HG03066 (cell line): ENCODE data around the gene OAF.
"Not testable (repeated sequence)": the region's sequence is repeated elsewhere in the genome, so short reads cannot be mapped to it uniquely, and the experiment has no call there.

ENCODE experiments used
- ATAC-seq: cut with Tn5 transposase; IDR thresholded peaks from one replicate; pipeline ENCODE4 v1.9.1; 2021; ENCODE audit warnings: low read depth; ENCODE audit not compliant: unreplicated experiment

The OAF gene

DNA sequence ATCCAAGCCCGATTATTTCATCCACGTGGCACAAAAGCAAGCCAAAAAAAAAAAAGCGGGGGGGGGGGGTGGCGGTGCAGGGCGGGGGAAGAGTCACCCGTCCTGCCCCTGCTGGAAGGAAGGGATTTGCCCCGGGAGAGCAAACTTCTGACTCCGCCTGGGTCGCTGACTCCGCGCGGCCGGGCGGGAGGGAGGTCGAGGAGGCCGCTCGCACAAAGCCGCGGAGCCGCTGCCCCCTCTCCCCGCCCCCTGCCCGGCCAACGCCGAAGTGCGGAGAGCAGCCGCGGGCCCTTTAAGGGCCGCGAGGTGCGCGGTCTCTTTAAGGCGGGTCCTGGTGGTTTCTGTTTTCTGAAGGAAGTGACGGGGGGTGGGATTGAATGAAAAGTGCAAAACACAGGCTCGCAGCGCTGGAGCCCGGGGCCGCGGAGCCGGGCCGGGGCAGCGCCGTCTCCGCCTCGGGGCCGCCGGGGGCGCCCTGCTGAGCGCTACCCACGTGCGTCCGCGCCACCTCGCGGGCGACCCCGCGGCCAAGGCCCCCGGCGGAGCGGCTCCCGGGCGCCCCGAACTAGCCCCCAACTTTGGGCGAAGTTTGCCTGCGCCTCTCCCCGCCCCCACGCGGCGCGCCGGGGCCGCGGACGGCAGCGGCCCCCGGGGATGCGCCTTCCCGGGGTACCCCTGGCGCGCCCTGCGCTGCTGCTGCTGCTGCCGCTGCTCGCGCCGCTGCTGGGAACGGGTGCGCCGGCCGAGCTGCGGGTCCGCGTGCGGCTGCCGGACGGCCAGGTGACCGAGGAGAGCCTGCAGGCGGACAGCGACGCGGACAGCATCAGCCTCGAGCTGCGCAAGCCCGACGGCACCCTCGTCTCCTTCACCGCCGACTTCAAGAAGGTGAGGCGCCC lies at the start of gene OAF:
Gene OAF (plus strand): TSS at position 407 of the 896 bp plus-strand sequence. CDS start 248 bp downstream, at position 655.
- ATAC-seq: peak; percentile 73

DNA sequence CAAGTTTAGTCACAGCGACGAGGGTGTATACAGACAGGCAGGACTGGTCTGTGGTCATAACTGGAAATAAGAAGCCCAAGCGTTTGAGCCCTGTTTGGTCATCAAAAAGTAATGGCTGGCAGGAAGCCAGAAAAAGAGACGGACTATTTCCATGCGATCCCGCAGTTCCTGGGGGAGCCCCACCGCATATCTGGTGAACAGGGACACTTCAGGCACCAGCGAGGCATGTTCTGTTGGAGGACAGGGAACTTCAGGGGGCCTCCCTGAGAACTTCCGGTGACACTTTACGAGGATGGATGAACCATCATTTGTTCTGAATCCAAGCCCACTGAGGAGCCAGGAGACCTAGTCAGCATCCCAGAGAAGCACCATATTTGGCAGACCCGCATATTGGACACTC lies 43.2 kb upstream of the OAF start:
- ATAC-seq: no peak

DNA sequence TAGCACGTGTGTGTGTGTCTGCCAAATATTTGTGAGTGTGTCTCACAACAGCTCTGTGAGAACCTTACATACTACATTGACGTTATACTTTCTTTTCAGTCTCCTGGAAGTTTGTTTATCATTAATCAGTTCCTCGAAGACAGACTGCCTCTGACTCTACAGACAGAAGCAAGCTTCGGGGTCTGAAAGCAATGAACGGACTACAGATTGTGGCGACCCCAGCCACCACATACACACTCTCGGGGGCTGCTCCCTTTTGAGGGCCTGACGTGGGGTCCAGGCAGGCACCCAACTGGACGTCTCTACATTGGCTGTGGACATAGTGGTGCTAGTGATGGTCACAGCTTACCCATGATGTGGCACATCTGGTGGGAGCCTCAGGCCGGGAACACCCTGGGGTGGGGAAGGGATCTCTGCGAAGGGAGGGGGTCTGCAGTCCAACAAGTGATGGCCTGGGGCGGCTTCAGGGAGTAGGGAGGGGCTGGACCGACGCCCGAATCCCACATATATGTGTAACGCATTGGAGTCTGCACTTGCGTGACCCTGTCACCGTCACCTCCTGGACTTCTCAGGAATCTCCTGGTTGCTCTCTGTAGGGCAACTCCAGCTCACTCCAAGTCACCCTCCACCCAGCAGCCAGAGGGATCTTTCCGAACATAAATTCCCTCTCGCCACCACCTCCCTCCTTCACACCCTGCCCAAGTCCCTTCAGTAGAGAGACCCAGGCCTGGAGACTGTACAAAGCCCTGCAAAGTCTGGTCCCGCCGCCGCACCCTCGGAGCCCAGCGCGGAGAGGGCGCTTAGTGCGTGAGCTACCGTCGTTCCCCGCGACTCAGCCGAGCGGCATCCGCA lies 42.5 kb upstream of the OAF start:
- no peak for ATAC-seq

DNA sequence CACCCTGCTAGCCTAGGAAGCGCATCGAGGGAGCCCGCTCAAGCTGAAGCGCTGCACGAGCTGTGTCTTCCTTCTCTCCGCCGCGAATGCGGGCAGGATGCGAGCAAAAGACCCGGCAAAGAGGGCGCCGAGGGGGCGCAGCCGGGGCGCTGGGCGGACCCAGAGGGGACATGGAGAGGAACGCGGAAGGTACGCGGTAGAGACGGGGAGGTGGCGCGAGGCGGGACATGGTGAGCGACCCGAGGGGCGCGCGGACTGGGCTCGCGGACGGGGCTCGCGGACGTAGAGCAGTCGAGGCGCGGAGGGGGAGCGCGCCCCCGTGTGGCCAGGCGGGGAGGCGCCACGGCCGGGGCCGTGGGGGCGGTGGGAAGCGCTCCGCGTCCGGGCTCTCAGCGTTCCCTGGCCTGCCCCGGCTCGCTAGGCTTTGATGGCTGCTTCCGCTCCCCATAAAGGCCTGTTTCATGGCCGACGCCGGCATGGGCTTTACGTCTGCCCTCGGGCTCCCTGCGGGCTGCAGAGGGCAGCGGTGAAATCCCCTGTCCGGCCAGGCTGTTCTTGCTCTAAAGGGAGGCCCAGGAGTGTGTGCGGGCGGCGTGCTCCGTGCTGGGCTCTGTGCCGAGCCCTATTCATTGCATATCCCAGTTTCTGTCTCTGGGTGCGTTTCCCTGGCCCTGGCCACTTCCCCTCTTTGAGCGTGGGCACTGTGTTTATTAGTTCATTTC lies 41.7 kb upstream of the OAF start:
- ATAC-seq: no peak

DNA sequence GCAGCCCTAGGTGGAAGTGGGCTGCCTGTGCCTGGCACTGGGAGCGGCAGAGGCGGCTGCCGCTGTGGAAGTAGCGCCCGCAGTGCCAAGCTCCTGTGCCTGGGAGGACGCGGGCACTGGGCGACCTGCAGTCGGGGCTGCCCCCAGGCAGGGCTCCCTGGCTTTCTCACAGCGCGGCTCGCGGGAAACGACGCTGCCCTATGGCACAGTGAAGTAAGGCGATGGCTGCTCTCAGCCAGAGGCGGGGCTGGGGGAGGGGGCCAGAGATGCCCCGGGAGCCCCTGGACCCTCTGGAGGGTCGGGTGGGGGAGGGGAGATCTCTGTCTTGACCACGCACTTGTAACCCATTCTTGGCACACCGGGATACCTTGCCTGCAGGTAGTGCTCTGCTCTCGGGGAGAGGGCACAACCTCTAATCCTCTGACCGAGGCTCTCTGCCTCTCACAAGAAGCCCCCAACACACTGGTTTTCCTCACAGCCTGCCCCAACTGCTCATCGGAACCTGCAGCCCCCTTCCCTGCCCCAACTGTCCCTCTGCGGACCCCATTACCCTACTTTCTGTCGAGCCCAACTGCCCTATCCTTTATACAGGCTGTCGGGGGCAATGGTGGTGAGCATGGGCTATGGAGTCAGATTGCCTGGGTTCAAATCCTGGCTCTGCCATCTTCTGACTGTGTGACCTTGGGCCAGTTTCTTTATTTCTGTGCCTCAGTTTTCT lies 40.7 kb upstream of the OAF start:
- no peak for ATAC-seq

DNA sequence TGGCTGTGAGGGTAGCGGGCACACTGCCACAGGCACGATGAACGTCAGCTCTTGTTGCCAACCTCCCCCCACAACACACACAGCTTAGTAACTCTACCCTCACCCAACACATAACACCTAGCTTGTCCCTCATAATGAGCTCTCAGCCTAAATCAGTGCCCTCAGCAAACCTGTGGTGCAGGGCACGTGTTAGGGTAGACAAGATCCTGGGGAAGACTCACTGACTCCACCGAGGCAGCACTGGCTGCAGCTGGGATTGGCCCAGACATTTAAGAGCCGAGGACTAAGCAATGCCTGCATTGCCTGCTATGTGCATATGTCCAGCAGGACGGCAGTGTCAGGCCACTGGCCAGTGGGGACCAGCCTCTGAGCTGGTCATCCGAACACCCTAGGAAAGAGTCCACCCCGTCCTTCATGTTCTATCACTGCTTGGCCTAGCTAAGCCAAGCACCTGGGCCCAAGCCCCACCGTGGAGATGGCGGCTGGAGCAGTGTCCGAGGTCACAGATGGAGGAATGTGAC lies 40.0 kb upstream of the OAF start:
- no peak for ATAC-seq

DNA sequence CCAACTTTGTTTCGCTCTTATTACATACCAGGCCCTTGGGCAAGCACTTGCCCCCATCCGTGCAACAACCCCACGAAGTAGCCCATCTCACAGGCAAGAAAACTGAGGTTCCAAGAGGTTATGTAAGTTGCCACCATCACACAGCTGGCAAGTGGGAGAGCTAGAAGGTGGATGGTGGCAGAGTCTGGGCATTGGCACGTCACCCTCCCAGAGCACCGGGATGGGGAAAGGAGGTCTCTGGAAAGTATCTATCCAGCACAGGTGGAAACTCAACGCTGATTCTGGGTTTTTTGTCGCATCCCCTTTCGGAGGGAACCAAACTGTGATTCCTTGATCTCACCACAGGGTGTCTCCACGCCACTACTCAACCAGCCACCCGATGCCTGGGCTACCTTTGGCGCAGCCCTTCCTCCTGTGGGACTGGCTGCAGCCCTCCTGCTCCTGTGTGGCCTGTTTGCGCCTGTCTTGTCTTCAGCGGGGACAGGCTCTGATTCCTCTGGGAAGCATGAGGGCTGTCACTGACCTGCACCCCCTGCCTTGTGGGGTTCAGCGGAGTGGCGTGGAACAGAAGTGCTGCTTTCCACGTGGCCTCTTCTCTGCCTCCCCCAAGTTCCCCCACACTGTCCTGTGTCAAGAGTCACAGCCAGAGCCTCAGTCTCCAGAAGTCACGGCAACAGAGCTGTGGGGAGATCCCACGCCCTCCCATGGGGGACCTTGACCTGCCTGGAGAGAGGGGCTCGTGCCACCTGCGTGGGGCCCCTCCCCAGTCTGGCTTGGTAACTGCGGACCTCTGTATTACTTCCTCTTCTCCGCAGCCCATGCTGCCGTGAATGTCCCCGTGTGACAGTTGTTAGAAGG lies 38.5 kb upstream of the OAF start:
- ATAC-seq: no peak

DNA sequence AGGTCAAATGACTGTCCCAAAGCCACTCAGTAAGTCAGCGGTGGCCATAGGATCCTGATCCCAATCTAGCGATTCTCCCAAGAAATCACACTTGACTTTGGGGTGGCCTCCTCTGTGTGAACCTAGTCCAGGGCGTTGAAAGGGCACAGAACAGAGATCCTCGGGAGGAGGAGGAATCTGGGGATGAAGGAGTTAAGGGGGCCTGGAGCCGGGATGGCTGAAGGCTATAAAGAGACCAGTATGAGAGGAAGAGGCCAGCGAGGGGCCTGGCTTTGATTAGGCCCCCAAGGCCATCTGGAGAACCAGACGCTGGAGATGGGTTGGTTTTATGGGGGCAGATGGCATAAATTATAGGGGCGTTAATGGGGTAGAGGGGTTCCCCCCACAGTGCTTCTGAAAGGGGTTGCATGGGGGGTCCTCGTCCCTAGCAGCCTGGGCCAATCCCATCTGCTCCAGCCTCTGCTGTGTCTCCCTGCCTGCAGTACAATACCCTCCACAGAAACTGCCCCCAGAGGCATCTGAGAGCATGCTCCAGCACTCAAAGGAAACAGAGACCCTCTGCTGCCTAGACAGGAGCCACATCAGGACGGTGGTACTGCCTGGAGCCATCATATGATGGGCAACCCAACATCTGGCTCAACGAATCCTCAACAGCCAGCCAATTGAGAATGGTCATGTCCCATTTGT lies 37.7 kb upstream of the OAF start:
- no peak for ATAC-seq

DNA sequence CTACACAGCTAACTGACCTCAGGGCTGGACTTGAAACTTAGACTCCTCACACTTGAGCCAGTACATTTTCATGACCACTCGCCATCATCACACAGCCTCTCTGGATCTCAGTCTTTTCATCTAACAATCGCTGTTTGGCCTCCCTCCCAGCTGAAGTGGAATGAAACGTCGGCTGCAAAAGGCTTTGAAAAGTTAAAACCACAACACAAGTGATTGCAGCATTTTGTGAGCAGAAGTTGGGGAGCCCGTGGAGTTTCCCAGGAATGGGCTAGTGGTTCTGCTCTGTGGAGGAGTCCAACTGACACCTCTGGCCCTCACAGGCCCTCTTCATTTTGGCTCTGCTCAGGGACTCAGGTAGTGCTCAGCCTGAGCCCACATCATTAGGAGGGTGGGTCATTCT lies 37.0 kb upstream of the OAF start:
- no peak for ATAC-seq

DNA sequence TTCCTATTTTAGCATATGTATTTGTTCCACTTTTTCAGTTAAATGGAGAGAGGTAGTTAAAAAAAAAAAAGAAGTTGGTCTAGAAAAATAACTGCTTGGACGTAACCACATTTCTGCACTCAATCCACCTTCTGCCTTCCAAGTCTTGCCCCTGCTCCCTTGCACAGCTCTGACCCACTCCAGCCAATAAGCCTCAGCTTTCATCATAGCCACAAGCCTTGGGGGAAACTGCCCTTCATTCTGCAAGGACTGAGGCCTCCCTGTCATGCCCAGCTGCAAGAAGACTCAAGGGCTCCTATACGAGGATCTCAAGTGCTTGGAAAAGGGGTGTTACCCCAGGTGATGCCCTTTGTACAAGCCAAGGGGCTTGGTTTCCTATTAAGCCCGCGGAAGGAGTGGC lies 36.0 kb upstream of the OAF start:
- no peak for ATAC-seq

DNA sequence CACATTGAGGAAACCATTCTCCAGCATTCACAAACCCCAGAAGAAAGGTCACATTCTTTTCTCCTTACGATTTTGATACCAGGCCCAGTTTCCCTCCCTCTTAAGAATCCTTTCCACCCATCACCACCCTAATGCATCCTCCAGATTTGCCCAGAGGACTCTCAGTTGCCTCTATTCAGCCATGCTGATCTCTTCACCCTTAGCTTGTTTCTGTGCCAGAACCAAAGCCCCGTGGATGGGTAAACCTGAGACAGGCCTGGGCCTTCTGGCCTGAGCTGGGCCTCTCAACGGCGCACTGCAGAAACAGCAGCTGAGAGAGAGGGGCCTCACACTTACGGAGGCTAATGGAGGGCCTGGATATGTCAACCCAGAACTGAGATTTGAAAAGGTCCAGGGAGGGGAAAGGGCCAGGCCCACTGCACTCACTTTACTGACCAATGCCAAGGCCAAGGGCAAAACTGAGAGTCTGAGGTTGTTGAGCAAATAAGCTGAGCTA lies 32.2 kb upstream of the OAF start:
- no peak for ATAC-seq

DNA sequence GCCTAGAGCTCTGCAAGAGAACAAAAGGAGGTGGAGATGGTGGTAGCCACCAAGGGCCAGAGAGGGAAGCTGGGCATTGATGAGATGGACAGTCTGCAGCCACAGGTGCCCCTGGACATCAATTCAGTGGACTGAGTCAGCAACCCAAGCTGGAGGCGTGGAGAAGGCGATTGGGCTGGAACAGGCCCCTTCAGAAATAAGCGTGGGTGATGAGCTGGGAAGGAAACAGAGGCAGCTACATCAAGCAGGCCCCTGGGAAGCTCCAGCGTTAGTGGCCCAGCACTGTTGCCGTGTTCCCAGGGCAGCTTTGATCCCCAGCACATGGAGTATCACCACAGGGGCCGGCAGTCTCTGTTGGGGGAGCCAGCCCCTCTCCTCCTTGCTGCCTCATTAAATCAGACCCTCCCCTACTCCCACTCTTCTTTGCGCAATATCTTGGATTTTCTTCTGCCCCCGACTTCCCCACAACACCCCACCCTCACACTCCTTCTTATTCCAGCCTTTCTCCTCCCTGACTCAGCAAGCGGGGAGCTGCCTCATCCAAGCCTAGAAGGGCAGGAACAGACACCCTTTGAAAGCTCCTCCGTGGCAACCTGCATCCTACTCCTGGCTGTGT lies 31.7 kb upstream of the OAF start:
- no peak for ATAC-seq

DNA sequence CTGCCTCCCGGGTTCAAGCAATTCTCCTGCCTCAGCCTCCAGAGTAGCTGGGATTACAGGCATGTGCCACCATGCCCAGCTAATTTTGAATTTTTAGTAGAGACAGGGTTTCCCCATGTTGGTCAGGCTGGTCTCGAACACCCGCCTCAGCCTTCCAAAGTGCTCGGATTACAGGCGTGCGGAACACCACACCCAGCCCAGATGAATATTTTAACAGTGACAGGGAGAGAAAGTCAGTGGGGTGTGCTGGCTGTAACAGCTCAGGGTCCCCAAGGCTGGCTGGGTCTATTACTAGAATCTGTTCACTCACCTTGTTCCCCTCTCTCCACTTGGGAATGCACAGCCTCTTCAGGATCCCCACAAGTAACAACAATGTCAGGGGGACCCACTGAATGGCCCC lies 30.8 kb upstream of the OAF start:
- ATAC-seq: not testable (repeated sequence)

DNA sequence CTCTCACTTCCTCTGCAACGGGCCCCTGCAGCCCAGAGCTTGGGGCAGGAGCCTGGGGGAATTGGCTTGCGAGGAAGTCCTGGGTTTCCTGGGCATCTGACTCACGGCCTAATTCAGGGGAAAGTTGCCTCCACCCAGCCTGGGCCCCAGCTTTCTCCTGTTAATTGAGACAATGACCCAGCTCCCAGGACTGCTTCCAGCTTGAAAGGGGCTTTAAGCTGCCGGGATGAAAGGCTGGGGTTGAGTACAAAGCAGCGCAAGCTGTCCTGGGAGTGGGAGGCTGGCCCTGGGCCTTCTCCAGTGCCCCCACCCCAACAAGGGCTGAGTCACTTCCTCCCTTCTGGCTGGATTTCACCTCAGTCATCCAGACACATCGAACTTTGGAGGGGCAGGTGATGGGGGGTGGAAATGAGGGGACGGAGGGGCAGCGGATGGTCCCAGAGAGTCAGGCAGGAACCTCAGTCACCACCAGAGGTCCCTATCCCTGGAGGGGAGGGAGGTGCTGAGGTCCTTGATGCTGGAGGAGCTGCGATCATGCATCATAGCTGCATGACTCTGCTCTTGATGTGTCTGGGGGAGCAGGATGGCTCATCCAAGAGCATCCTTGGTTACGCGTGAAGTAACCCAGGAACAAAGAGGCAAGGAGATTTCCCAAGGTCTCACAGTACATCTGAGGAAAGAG lies 30.1 kb upstream of the OAF start:
- ATAC-seq: no peak

DNA sequence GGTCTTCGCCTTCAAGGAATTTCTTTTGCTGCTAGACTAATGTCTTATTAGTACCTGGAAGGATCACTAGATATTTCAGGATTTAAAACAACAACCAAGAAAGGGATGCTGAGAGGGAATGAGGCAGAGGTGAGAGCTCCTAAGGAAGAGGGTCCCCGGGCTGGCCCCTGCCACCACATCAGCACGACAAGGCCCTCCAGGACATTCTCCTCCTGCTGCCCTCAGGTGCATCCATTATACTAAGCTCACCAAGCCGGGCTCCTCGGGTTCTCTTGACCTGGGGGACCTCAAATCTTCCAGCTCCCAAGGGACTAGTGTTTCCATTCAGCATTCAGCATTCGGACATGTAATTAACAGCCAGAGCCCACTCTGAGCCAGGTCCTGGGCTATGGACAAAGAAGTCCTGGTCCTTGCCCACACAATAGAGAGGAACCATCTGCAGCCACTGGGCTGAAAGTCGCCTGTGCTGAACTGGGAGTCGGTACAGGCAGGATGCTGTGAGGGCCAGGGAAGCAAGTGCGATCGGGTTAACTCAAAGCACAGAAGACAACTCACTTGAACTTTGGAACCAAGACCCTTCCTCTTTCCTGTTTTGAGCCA lies 29.4 kb upstream of the OAF start:
- no peak for ATAC-seq

DNA sequence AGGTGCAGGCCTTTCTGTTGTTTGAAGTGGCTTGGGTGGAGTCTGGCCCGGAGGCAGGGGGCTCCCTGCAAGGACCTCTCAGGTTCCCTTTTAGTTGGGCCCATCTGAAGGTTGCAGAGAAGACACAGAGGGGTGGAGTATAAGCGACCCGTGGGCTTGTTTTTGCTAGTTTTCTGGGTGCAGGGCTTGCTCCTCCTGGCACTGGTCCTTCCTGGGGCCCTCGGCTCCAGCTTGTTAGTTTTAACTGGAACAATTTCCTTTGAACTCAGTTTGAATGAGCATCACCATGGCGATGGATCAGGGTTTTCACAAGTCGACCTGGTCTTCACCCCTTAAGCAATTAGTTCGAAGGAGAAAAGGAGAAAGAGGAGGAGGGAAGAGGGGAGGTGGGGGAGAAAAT lies 28.5 kb upstream of the OAF start:
- ATAC-seq: no peak
